Muscle layer of colon (tissue), 2 donors: ENCODE data around the gene MSRB3.

Source experiments
- H3K27ac ChIP-seq: one replicate; pipeline ENCODE4 v1.7.0; 2013; ENCODE audit warnings: low read depth, mild to moderate bottlenecking, low read length, moderate library complexity
- H3K27me3 ChIP-seq, 2 donors: one replicate each; pipeline ENCODE4 v1.7.0; 2013; ENCODE audit warnings: low read length in 2 of 2, mild to moderate bottlenecking in 2 of 2; ENCODE audit not compliant: insufficient read depth in 2 of 2, control insufficient read depth in 1 of 2
- H3K36me3 ChIP-seq: one replicate; pipeline ENCODE4 v1.7.0; 2013; ENCODE audit warnings: mild to moderate bottlenecking, low read length; ENCODE audit not compliant: insufficient read depth
- H3K4me1 ChIP-seq: one replicate; pipeline ENCODE4 v1.7.0; 2013; ENCODE audit warnings: mild to moderate bottlenecking, low read length; ENCODE audit not compliant: insufficient read depth
- H3K4me3 ChIP-seq, 2 donors: one replicate each; pipeline ENCODE4 v1.7.0; 2013; ENCODE audit warnings: low read length in 2 of 2, low read depth in 1 of 2, mild to moderate bottlenecking in 1 of 2, moderate library complexity in 1 of 2
- H3K9ac ChIP-seq: one replicate; pipeline ENCODE4 v1.7.0; 2013; ENCODE audit warnings: low read length
- H3K9me3 ChIP-seq: one replicate; pipeline ENCODE4 v1.7.0; 2013; ENCODE audit warnings: mild to moderate bottlenecking, low read length
- donor health status: abdominal sarcoma.
- donor health status: Adenocarcinoma of cecum.

The MSRB3 gene

GRCh38 chr12:65364046-65364445 is 85.6 kb downstream of the MSRB3 start:
- Histone ChIP-seq H3K9ac (no peak overlapping the region), H3K36me3 (peaks cover 4% of the 10 kb centered on the region), H3K27me3 (no peaks in the 10 kb centered on the region), H3K27ac (no peak overlapping the region), H3K4me1 (peaks cover 7% of the 10 kb centered on the region), H3K9me3 (no peaks in the 10 kb centered on the region), H3K4me3 (no peak overlapping the region)

DNA sequence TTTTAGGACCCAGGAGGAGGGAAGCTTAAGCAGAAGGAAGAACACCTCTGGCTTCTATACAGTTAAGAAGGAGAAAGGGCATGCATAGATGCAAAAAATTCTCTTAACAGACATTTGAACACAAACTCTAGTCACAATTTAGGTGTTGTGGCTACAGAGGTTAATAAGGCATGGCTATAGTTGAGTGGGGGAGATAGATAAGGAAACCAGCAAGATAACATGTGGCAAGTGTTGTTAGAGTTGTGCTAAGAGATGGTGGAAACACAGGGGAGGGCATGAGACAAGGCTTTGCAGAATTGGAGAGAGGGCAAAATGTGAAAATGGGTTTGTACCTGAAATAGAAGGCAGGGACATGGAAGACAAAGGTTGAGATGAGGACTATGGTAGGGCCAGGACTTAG is 88.9 kb downstream of the MSRB3 start:
- no peaks in the 10 kb centered on the region for H3K4me1 ChIP-seq
- no peak overlapping the region for H3K9ac ChIP-seq
- H3K4me3 ChIP-seq: no peak overlapping the region
- peaks cover 4% of the 10 kb centered on the region for H3K36me3 ChIP-seq
- no peak overlapping the region for H3K27ac ChIP-seq
- no peaks in the 10 kb centered on the region for H3K9me3 ChIP-seq
- H3K27me3 ChIP-seq: no peaks in the 10 kb centered on the region

- Histone ChIP-seq H3K4me3 (no peak overlapping the region), H3K4me1 (no peaks in the 10 kb centered on the region), H3K27ac (no peak overlapping the region), H3K36me3 (peaks cover 4% of the 10 kb centered on the region), H3K27me3 (no peaks in the 10 kb centered on the region), H3K9me3 (no peaks in the 10 kb centered on the region), H3K9ac (no peak overlapping the region)
These were observed 89.6 kb downstream of the MSRB3 start for GRCh38 chr12:65368055-65368454.

DNA sequence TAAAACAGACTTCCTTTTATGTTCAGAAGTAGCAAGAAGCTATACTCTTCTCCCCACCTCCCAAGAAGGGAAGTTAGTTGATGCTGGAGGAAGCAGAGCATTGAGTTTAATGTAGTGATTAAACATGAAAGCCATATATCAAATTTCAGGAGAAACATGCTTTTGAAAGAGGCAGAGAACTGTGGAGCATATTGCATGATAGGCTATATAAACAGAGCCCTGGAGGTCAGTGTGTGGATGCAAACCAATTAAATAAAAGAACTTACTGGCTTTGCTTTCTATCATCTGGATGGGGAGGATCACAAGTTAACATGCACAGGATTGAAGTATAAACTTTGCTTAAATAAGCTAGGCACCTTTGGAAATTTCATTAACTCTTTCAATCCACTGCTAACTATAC is 94.1 kb downstream of the MSRB3 start:
- peaks cover 5% of the 10 kb centered on the region for H3K36me3 ChIP-seq

DNA sequence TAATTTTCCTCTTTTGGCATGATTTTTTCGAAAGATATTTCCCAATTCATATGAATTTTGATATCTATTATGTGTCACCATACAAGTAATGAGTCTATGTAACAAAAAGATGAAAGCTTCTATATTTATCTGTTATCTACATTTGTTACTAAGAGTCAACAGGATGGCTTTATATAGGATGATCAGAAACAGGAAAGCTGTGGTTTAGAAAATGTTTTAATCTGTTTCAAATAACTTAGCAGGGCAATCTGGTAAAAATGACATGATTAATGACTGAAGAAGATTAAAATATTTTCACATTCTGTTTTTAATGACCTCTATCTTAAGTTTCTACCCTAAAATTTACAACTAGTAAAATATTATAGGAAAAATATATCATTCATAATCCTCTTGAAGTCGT is 105.8 kb downstream of the MSRB3 start:
- Histone ChIP-seq H3K4me3 (no peak overlapping the region), H3K9me3 (no peaks in the 10 kb centered on the region), H3K4me1 (no peaks in the 10 kb centered on the region), H3K9ac (no peak overlapping the region), H3K36me3 (no peaks in the 10 kb centered on the region), H3K27ac (no peak overlapping the region), H3K27me3 (no peaks in the 10 kb centered on the region)

More for the DNA sequence above, 94.1 kb downstream of the MSRB3 start:
- no peaks in the 10 kb centered on the region for H3K4me1 ChIP-seq
- no peak overlapping the region for H3K9ac ChIP-seq
- no peak overlapping the region for H3K27ac ChIP-seq
- no peaks in the 10 kb centered on the region for H3K9me3 ChIP-seq
- H3K4me3 ChIP-seq: no peak overlapping the region
- H3K27me3 ChIP-seq: no peaks in the 10 kb centered on the region

- Histone ChIP-seq H3K36me3 (no peaks in the 10 kb centered on the region), H3K27ac (no peak overlapping the region), H3K9me3 (no peaks in the 10 kb centered on the region), H3K9ac (no peak overlapping the region), H3K4me3 (no peak overlapping the region), H3K27me3 (no peaks in the 10 kb centered on the region), H3K4me1 (peaks cover 12% of the 10 kb centered on the region)
These were observed 108.9 kb downstream of the MSRB3 start for GRCh38 chr12:65387396-65387795.

GRCh38 chr12:65389436-65389835 is 111.0 kb downstream of the MSRB3 start:
- Histone ChIP-seq H3K4me1 (peaks cover 13% of the 10 kb centered on the region), H3K4me3 (no peak overlapping the region), H3K9ac (no peak overlapping the region), H3K9me3 (peaks cover 4% of the 10 kb centered on the region), H3K36me3 (no peaks in the 10 kb centered on the region), H3K27ac (no peak overlapping the region), H3K27me3 (no peaks in the 10 kb centered on the region)

- Histone ChIP-seq H3K27ac (no peak overlapping the region), H3K9ac (no peak overlapping the region), H3K9me3 (peaks cover 6% of the 10 kb centered on the region), H3K4me3 (no peak overlapping the region), H3K4me1 (peaks cover 13% of the 10 kb centered on the region), H3K36me3 (no peaks in the 10 kb centered on the region), H3K27me3 (no peaks in the 10 kb centered on the region)
These were observed 113.2 kb downstream of the MSRB3 start for GRCh38 chr12:65391711-65392110.

- no peak overlapping the region for H3K9ac ChIP-seq
- peaks cover 6% of the 10 kb centered on the region for H3K9me3 ChIP-seq
- H3K27ac ChIP-seq: no peak overlapping the region
- peaks cover 13% of the 10 kb centered on the region for H3K4me1 ChIP-seq
- no peaks in the 10 kb centered on the region for H3K27me3 ChIP-seq
- H3K36me3 ChIP-seq: no peaks in the 10 kb centered on the region
- no peak overlapping the region for H3K4me3 ChIP-seq
These were observed 114.0 kb downstream of the MSRB3 start for GRCh38 chr12:65392491-65392890.

GRCh38 chr12:65403188-65403587 is 124.7 kb downstream of the MSRB3 start:
- Histone ChIP-seq H3K9me3 (no peaks in the 10 kb centered on the region), H3K27me3 (no peaks in the 10 kb centered on the region), H3K9ac (no peak overlapping the region), H3K4me3 (no peak overlapping the region), H3K4me1 (no peaks in the 10 kb centered on the region), H3K27ac (no peak overlapping the region), H3K36me3 (no peaks in the 10 kb centered on the region)

DNA sequence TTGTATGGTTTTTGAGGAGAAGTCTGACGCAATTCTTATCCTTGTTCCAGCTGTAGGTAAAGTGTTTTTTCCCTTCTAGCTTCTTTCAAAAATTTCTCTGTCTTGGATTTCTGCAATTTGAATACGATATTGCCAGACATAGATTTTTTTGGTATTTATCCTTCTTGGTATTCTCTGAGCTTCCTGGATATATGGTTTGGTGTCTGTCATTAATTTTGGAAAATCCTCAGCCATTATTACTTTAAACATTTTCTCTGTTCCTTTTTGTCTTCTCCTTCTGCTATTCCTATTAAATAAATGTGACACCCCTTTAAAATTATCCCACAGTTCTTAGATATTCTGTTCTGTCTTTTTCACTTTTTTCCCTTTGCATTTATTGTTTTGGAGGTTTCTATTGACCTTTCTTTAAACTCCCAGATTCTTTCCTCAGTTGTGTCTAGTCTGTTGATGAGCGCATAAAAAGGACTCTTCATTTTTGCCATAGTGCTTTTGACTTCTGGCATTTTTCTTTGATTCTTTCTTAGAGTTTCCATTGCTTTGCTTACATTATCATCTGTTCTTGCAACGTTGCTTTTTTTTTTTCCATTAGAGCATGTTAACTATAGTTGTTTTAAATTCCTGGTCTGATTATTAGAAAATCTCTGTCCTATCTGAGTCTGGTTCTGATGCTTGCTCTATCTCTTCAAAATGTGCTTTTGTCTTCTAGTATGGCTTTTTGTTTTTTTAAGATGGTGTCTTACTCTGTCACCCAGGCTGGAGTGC is 129.1 kb downstream of the MSRB3 start:
- Histone ChIP-seq H3K4me3 (no peak overlapping the region), H3K9me3 (no peaks in the 10 kb centered on the region), H3K36me3 (no peaks in the 10 kb centered on the region)

GRCh38 chr12:65408441-65408840 is 130.0 kb downstream of the MSRB3 start:
- no peak overlapping the region for H3K9ac ChIP-seq
- peaks cover 11% of the 10 kb centered on the region for H3K4me1 ChIP-seq
- no peaks in the 10 kb centered on the region for H3K9me3 ChIP-seq
- no peaks in the 10 kb centered on the region for H3K27me3 ChIP-seq
- no peak overlapping the region for H3K27ac ChIP-seq
- H3K4me3 ChIP-seq: no peak overlapping the region
- H3K36me3 ChIP-seq: no peaks in the 10 kb centered on the region

More for the DNA sequence above, 129.1 kb downstream of the MSRB3 start:
- H3K27me3 ChIP-seq: no peaks in the 10 kb centered on the region
- H3K27ac ChIP-seq: no peak overlapping the region
- H3K9ac ChIP-seq: no peak overlapping the region
- peaks cover 11% of the 10 kb centered on the region for H3K4me1 ChIP-seq
